CD4-positive, alpha-beta T cell treated with Interleukin-17A for 1 hour (primary cell): ENCODE measurements around the gene XKR7.

Experiments used
- DNase-seq: peaks from one replicate; pipeline ENCODE4 v3.0.0-alpha.2; 2020

XKR7 gene

DNA sequence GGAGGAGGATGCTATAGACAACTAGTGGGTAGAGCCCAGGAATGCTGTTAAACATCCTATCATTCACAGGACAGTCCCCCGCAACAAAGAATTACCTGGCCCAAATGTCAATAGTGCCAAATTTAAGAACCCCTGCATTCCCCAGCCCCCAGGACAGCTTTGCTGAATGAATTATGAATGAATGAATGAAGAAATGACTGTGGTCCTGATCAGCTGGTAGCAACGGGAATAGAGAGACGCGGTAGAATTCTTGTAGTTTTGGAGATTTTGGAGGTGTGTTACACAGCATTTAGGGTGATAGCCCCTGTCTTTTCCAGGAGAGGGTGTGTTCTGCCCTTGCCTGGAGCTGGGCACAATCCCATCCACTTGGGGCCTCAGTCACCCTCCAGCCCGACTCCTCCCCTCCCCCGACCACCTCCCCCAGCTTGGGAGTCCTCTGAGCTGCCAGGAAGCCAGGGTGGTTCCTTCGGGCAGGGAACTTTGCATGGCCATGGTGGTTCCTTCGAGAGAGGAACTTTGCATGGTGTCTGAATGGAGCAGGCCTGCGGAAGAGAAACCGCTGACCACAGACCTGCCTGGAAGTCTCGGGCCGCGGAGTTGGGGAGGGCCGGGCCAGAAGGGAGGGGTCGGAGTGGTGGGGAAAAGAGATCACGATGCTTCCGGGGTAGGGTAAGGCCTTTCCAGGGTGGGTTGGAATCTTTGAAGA, 83.1 kb downstream of the XKR7 start:
- no peak for DNase-seq

DNA sequence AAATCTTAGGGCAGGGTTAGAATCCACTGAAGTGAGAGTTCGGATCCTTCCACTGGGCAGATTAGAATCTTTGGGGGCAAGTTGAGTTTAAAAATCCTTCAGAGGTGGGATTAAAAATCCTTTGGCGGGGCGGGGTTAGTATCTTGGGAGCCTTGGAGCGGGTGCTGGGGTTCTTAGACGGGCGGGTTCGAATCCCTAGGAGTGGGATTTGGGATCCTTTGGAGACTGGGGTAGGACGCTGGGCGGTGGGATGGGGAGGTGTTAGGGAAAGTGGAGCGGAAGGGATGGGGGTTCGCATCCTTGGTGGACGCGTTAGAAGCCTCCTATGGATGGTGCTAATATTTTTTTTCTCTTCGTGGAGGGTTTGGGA, 83.8 kb downstream of the XKR7 start:
- no peak for DNase-seq

DNA sequence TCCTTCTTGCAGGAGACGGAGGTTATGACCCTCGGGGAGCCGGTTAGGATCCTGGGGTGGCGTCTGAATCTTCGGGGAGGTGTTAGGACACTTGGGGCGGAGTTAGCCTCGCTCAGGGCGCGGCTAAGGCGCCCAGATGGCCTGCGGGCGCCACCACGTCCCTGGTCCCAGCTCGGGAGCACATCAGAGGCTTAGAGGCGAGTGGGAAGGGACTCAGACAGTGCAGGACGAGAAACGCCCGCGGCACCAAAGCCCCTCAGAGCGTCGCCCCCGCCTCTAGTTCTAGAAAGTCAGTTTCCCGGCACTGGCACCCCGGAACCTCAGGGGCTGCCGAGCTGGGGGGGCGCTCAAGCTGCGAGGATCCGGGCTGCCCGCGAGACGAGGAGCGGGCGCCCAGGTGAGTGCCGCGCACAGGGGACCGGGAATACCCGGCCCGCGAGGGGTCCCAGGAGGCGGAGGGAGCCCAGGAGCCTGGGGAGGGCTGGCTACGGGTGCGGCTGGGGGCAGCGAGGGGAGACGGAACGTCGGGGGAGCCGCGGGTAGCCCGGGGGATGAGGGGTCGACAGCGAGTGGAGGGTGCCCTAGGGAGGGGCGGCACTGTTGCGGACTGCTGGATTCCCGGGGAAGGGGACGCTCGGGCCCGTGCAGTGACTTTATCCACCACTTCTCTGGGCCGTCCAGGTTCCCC, 84.3 kb downstream of the XKR7 start, which contains the start of gene HCK:
Gene HCK, plus strand, starts transcription at position 153 of the 688 bp plus-strand sequence.
- DNase-seq, result peak; percentile 22

DNA sequence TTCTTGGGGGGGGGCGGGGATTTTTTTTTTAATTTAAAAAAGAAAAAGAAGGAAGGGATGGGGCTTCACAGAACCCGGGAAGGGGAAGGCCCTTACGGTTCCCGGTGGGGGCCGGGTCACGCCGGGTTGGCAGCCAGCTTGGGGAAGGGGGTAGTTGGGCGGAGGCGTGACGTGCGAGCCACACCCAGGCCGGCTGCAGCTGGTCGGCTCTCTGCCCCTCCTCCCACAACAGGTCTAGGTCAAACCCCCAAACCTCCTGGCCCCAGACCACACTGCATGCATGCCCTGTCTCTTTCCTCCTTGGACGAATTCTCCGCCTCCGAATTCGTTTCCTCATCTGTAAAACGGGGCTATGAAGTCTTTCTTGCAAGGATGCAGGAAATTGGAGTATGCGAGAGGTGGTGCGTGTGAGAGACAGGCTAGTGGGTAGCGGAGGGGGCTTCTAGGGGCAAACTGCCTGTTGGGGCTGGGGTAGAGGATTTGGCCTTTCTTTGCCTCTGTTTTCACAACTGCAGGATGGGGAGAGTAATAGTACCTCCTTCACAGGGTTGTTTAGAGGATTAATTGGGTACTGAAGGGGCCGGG, 84.9 kb downstream of the XKR7 start:
- peak; percentile 34 for DNase-seq
